ENCODE results near the gene TIGD7. TPM values are rescaled to one million over a fixed set of nuclear protein-coding genes. Genes with fewer than 3 reads are reported as not detected.
A peak's percentile ranks its signal among the peaks of the same experiment; 100 is the strongest.

TIGD7 gene
- total and polyA plus RNA-seq, 8 donors = 1.3 to 3.6 (median 2.4) TPM

GRCh38 chr16:3295209-3295608 is 10.0 kb downstream of the TIGD7 start:
- TF ChIP-seq CTCF (IDR thresholded peaks at IDR 0.05) = no peak
- intact Hi-C loops (cut with DNase I) = no loop called here
- ATAC-seq = no peak
- no peak for DNase-seq
- Histone ChIP-seq H3K9me3 (peaks cover 0 to 4% (median 2%) of the 10 kb centered on the region in 4 donors), H3K4me3 (no peak overlapping the region), H3K4me1 (no peaks in the 10 kb centered on the region), H3K36me3 (peaks cover 5 to 25% (median 12%) of the 10 kb centered on the region in 3 donors), H3K27ac (no peak overlapping the region), H3K27me3 (no peaks in the 10 kb centered on the region)
- WGBS, 2 donors = 39 to 46% methylated on average over 41 to 45 of the region's 45 CpGs
- no peak for FAIRE-seq

GRCh38 chr16:3292604-3293003 is 12.6 kb downstream of the TIGD7 start:
- WGBS, 2 donors = 96 to 100% methylated on average over 3 of the region's 3 CpGs
- FAIRE-seq (no peak), ATAC-seq (no peak), DNase-seq (no peak)
- TF ChIP-seq CTCF (IDR thresholded peaks at IDR 0.05) = no peak
- intact Hi-C loops (cut with DNase I) = no loop called here
- peaks cover 0 to 11% (median 3%) of the 10 kb centered on the region in 4 donors for H3K9me3 ChIP-seq
- H3K4me3 ChIP-seq = no peak overlapping the region
- peaks cover 15 to 35% (median 31%) of the 10 kb centered on the region in 3 donors for H3K36me3 ChIP-seq
- H3K4me1 ChIP-seq = no peaks in the 10 kb centered on the region
- H3K27ac ChIP-seq = no peak overlapping the region
- H3K27me3 ChIP-seq = no peaks in the 10 kb centered on the region

GRCh38 chr16:3289998-3290673 is 15.1 kb downstream of the TIGD7 start:
- Histone ChIP-seq H3K27ac (no peak overlapping the region), H3K36me3 (peaks cover 15 to 45% (median 31%) of the 10 kb centered on the region in 3 donors), H3K4me1 (peaks cover 0 to 2% (median under 1%) of the 10 kb centered on the region in 3 donors), H3K27me3 (no peaks in the 10 kb centered on the region), H3K9me3 (peaks cover 0 to 11% (median 3%) of the 10 kb centered on the region in 4 donors), H3K4me3 (no peak overlapping the region)
- intact Hi-C loops (cut with DNase I) = no loop called here
- no peak for ATAC-seq
- no peak for FAIRE-seq
- DNase-seq = no peak
- no peak for TF ChIP-seq CTCF (IDR thresholded peaks at IDR 0.05)
- WGBS, 2 donors = 98 to 99% methylated on average over 16 of the region's 16 CpGs

- H3K4me3 ChIP-seq = peak overlapping the region in 2 of 4 donors; percentile 93 to 97
- intact Hi-C loops (cut with DNase I) = no loop called here
- peaks cover 0 to 19% (median 9%) of the 10 kb centered on the region in 3 donors for H3K4me1 ChIP-seq
- peaks cover 10 to 29% (median 17%) of the 10 kb centered on the region in 3 donors for H3K36me3 ChIP-seq
- no peak for FAIRE-seq
- no peak for ATAC-seq
- H3K27ac ChIP-seq = no peak overlapping the region
- no peak for TF ChIP-seq CTCF (IDR thresholded peaks at IDR 0.05)
- H3K27me3 ChIP-seq = no peaks in the 10 kb centered on the region
- peaks cover 0 to 5% (median 3%) of the 10 kb centered on the region in 4 donors for H3K9me3 ChIP-seq
- WGBS, 2 donors = 87 to 89% methylated on average over 6 of the region's 6 CpGs
- DNase-seq = peak in 1 of 6 donors; percentile 22
Observed at GRCh38 chr16:3285131-3285530, 20.1 kb downstream of the TIGD7 start.

All from pancreas (tissue), 10 donors.